WTC11 (cell line): ENCODE data around the gene CARM1.

Source experiments
- CTCF ChIP-seq: fragments of 200-600 bp; IDR thresholded peaks from 2 replicates; pipeline ENCODE4 v1.8.0; 2022; ENCODE audit warnings: antibody characterized with exemption
- ELF4 ChIP-seq: sonication (generic); formaldehyde crosslinking; IDR thresholded peaks from 2 replicates; pipeline ENCODE4 v1.8.1; 2022; ENCODE audit warnings: low read depth, mild to moderate bottlenecking, moderate library complexity, missing genetic modification reagents
- FOXK1 ChIP-seq: sonication (generic); formaldehyde crosslinking; IDR thresholded peaks from 2 replicates; pipeline ENCODE4 v1.8.0; 2022; ENCODE audit warnings: mild to moderate bottlenecking, moderate library complexity, missing genetic modification reagents
- MAX ChIP-seq: sonication (generic); formaldehyde crosslinking; IDR thresholded peaks from 2 replicates; pipeline ENCODE4 v1.8.0; 2022; ENCODE audit warnings: mild to moderate bottlenecking, missing genetic modification reagents
- NFE2L1 ChIP-seq: sonication (generic); formaldehyde crosslinking; IDR thresholded peaks from 2 replicates; pipeline ENCODE4 v1.8.1; 2023; ENCODE audit warnings: missing genetic modification reagents
- SP1 ChIP-seq: sonication (generic); formaldehyde crosslinking; conservative IDR thresholded peaks from 2 replicates; pipeline ENCODE4 v1.8.1; 2022; ENCODE audit warnings: missing genetic modification reagents
- TEAD4 ChIP-seq: sonication (generic); formaldehyde crosslinking; IDR thresholded peaks from 2 replicates; pipeline ENCODE4 v1.8.0; 2022; ENCODE audit warnings: mild to moderate bottlenecking, missing genetic modification reagents

- TF ChIP-seq CTCF = no peak
- no peak for TF ChIP-seq TEAD4 (CRISPR knock-in tag)
- no peak for TF ChIP-seq FOXK1 (CRISPR knock-in tag)
- TF ChIP-seq ELF4 = no peak
- TF ChIP-seq SP1 (CRISPR knock-in tag) = no peak
- no peak for TF ChIP-seq NFE2L1 (CRISPR knock-in tag)
- TF ChIP-seq MAX (CRISPR knock-in tag) = no peak
Measured at GRCh38 chr19:10918359-10918758, 47.0 kb downstream of the CARM1 start.
